ENCODE data around the gene KDR. TPM values are rescaled to one million over a fixed set of nuclear protein-coding genes. Genes with fewer than 3 reads are reported as not detected.

KDR gene
- polyA plus RNA-seq, 1 donor = 36.5 TPM

GRCh38 chr4:55079451-55080173 lies 45.8 kb downstream of the KDR start:
- DNase-seq (ENCODE audit: low read depth) = no peak

GRCh38 chr4:55078987-55079386 lies 46.4 kb downstream of the KDR start:
- DNase-seq (ENCODE audit: low read depth) = peak; percentile 39

GRCh38 chr4:55077577-55077976 lies 47.8 kb downstream of the KDR start:
- DNase-seq (ENCODE audit: low read depth) = no peak

- DNase-seq (ENCODE audit: low read depth) = no peak
These were observed 49.3 kb downstream of the KDR start for GRCh38 chr4:55075823-55076716.

GRCh38 chr4:55075376-55075775 lies 50.0 kb downstream of the KDR start:
- no peak for DNase-seq (ENCODE audit: low read depth)

- no peak for DNase-seq (ENCODE audit: low read depth)
These were observed 51.0 kb downstream of the KDR start for GRCh38 chr4:55074386-55074785.

GRCh38 chr4:55071951-55072350 lies 53.4 kb downstream of the KDR start:
- no peak for DNase-seq (ENCODE audit: low read depth)

GRCh38 chr4:55069248-55069647 lies 56.1 kb downstream of the KDR start:
- DNase-seq (ENCODE audit: low read depth) = no peak

- no peak for DNase-seq (ENCODE audit: low read depth)
These were observed 56.9 kb downstream of the KDR start for GRCh38 chr4:55068522-55068921.

GRCh38 chr4:55066018-55066417 lies 59.4 kb downstream of the KDR start:
- no peak for DNase-seq (ENCODE audit: low read depth)

GRCh38 chr4:55055529-55055928 lies 69.9 kb downstream of the KDR start:
- DNase-seq (ENCODE audit: low read depth) = no peak

GRCh38 chr4:55051532-55051931 lies 73.9 kb downstream of the KDR start:
- DNase-seq (ENCODE audit: low read depth) = no peak

GRCh38 chr4:55050418-55050950 lies 74.9 kb downstream of the KDR start:
- DNase-seq (ENCODE audit: low read depth) = no peak

- DNase-seq (ENCODE audit: low read depth) = no peak
These were observed 87.1 kb downstream of the KDR start for GRCh38 chr4:55038176-55038890.

GRCh38 chr4:55037728-55038127 lies 87.7 kb downstream of the KDR start:
- DNase-seq (ENCODE audit: low read depth) = no peak

- DNase-seq (ENCODE audit: low read depth) = no peak
These were observed 89.0 kb downstream of the KDR start for GRCh38 chr4:55036405-55036804.

GRCh38 chr4:55035892-55036291 lies 89.5 kb downstream of the KDR start:
- no peak for DNase-seq (ENCODE audit: low read depth)

GRCh38 chr4:55033296-55033695 lies 92.1 kb downstream of the KDR start:
- no peak for DNase-seq (ENCODE audit: low read depth)

- no peak for DNase-seq (ENCODE audit: low read depth)
These were observed 92.6 kb downstream of the KDR start for GRCh38 chr4:55032788-55033187.

- no peak for DNase-seq (ENCODE audit: low read depth)
These were observed 93.2 kb downstream of the KDR start for GRCh38 chr4:55032179-55032578.

- DNase-seq (ENCODE audit: low read depth) = no peak
These were observed 94.2 kb downstream of the KDR start for GRCh38 chr4:55031158-55031557.

- DNase-seq (ENCODE audit: low read depth) = no peak
These were observed 94.8 kb downstream of the KDR start for GRCh38 chr4:55030589-55030988.

All from forelimb muscle (tissue), 1 donor.